ENCODE results near the gene SAPCD1. TPM values are rescaled to one million over a fixed set of nuclear protein-coding genes. Genes with fewer than 3 reads are reported as not detected.
A peak's percentile ranks its signal among the peaks of the same experiment; 100 is the strongest.

SAPCD1 gene
- total RNA-seq: 1 to 10 TPM in 2 of 3 donors, not detected in 1; 1.6 to 2.0 TPM

DNA sequence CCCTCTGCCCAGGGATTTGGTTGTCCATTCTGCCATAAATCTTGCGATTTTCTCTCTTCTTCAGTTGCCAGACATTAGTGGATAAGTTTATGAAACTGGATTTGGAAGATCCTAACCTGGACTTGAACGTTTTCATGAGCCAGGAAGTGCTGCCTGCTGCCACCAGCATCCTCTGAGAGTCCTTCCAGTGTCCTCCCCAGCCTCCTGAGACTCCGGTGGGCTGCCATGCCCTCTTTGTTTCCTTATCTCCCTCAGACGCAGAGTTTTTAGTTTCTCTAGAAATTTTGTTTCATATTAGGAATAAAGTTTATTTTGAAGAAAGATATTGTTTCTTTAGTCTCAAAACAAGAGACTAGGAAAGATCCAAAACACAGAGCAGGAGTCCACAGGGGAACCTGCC, at the start of gene SAPCD1:
SAPCD1 (plus strand) TSS at position 301 of the 400 bp plus-strand sequence. CDS start 399 bp downstream, outside the sequence.
- Histone ChIP-seq H3K9me3 (no peaks in the 10 kb centered on the region), H3K27ac (peak within 1 kb of the TSS; percentile 10 to 21), H3K27me3 (no peaks in the 10 kb centered on the region), H3K4me1 (no peaks in the 10 kb centered on the region), H3K4me3 (no peak within 1 kb of the TSS), H3K36me3 (no peaks in the 10 kb centered on the region)
- intact Hi-C loops (cut with DNase I; ENCODE audit: low total_unique reads): loop anchor here (10.0 kb wide), 1 partner anchor 58 kb away; the partner anchor contains the start of genes ABHD16A and LY6G6F
- TF ChIP-seq POLR2AphosphoS5 (IDR thresholded peaks at IDR 0.05) (no peak), POLR2A (IDR thresholded peaks at IDR 0.05) (no peak)
- TF ChIP-seq, protein P1, sequence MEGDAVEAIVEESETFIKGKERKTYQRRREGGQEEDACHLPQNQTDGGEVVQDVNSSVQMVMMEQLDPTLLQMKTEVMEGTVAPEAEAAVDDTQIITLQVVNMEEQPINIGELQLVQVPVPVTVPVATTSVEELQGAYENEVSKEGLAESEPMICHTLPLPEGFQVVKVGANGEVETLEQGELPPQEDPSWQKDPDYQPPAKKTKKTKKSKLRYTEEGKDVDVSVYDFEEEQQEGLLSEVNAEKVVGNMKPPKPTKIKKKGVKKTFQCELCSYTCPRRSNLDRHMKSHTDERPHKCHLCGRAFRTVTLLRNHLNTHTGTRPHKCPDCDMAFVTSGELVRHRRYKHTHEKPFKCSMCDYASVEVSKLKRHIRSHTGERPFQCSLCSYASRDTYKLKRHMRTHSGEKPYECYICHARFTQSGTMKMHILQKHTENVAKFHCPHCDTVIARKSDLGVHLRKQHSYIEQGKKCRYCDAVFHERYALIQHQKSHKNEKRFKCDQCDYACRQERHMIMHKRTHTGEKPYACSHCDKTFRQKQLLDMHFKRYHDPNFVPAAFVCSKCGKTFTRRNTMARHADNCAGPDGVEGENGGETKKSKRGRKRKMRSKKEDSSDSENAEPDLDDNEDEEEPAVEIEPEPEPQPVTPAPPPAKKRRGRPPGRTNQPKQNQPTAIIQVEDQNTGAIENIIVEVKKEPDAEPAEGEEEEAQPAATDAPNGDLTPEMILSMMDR (IDR thresholded peaks at IDR 0.05): no peak
- DNase-seq (ENCODE audit: low spot score in 2 of 2): no peak

DNA sequence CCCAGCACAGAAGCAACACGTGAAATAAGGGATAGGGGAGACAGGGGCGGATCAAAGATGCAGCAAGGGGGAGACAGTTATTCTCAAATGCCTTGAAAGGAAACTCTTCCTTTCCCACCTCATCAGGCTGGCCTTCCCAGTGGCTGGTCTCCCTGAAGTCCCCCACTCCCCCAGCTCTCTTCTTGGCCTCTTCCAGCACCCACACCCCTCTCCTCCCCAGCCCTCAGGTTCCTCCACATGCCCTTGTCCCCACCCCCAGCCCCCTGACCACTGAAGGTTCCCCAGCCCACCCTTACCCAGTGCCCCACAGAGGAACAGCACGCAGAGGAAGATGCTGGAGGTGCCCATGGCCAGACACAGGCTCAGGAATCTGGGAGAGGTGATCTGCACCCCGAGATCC, 49.0 kb upstream of the SAPCD1 start:
- H3K4me3 ChIP-seq: no peak overlapping the region
- peaks cover 3 to 6% of the 10 kb centered on the region in 2 donors for H3K4me1 ChIP-seq
- no peaks in the 10 kb centered on the region for H3K27me3 ChIP-seq
- intact Hi-C loops (cut with DNase I; ENCODE audit: low total_unique reads): no loop called here
- H3K36me3 ChIP-seq: no peaks in the 10 kb centered on the region
- no peaks in the 10 kb centered on the region for H3K9me3 ChIP-seq
- no peak overlapping the region for H3K27ac ChIP-seq
- TF ChIP-seq, protein P1 (IDR thresholded peaks at IDR 0.05): no peak
- TF ChIP-seq POLR2AphosphoS5 (IDR thresholded peaks at IDR 0.05): no peak
- no peak for TF ChIP-seq POLR2A (IDR thresholded peaks at IDR 0.05)
- no peak for DNase-seq (ENCODE audit: low spot score in 2 of 2)

DNA sequence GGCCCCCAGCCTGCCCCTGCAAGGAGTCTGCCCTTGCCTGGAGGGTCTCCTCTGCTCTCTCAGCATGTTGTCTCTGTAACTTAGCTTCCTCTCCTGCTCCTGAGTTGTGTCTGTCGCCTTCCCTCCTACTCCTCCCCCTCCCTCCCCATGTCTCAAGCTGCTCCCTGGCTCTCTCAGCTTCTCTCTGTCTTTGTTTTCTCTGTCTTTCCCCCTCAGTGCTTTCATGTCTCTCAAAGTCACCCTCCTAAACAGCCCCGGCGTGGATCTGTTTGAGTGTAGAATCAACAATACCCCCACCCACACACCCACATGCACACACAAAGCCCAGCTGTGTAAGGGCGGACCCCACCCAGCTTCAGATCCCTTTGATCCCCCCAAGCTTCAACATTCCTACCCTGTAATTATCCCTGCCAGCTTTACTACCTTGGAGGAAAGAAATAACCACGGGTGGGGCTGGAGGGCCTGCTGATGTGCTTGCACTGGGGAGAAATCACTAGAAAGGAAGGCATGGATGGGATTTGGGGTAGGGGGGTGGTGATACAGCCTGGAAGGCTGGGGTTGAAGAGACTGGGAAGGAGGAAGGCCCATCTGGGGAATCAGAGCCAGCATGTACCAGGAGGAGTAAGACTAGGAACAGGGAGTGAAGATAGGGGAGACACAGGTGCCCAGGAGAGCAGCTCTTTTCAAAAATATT, 48.3 kb upstream of the SAPCD1 start:
- TF ChIP-seq POLR2A (IDR thresholded peaks at IDR 0.05) (no peak), POLR2AphosphoS5 (IDR thresholded peaks at IDR 0.05) (no peak)
- TF ChIP-seq, protein P1 (IDR thresholded peaks at IDR 0.05): no peak
- Histone ChIP-seq H3K36me3 (no peaks in the 10 kb centered on the region), H3K27ac (no peak overlapping the region), H3K27me3 (no peaks in the 10 kb centered on the region), H3K4me3 (no peak overlapping the region), H3K9me3 (no peaks in the 10 kb centered on the region), H3K4me1 (peaks cover 3 to 6% of the 10 kb centered on the region in 2 donors)
- DNase-seq (ENCODE audit: low spot score in 2 of 2): no peak
- intact Hi-C loops (cut with DNase I; ENCODE audit: low total_unique reads): no loop called here

DNA sequence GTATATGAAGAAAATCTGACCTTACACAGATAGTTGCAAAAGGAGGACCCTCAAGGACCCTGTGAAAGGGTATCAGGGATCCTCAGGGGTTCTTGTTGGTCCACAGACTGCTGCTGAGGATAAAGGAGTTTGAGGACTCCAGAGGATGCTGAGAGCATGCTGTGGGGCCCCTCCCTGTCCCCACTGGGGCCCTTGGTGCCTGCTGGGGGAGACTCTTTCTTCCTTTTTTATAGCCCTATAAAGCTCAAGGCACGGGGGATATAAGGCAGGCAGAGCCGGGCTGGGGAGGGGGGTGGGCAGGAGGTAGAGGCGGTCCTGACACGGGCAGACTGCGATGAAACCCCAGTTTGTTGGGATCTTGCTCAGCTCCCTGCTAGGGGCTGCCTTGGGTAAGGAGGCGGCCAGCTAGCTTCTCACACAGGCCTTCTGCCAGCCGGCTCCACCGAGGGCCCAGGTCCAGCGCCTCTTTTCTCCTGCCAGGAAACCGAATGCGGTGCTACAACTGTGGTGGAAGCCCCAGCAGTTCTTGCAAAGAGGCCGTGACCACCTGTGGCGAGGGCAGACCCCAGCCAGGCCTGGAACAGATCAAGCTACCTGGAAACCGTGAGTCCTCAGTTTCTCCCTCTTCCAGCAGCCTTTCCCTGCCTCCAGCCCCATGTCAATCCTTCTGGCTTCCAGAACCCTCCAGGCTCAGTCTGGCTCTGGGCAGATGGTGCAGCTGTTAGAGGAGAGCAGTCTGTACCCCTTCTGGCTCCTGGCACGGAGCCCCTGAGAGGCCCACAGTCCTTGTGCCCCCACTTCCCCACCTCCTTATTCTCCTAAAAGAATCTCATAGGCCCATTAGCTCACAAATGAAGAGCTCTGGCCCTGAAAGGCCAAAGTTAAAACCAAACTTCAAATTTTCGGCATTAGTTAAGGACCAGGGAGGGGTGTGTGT, 47.2 kb upstream of the SAPCD1 start, which contains the start of gene LY6G6D:
LY6G6D (plus strand) TSS at position 327 of the 937 bp plus-strand sequence; CDS start at position 335, 8 bp downstream.
- DNase-seq (ENCODE audit: low spot score in 2 of 2): no peak

More for the DNA sequence above, 47.2 kb upstream of the SAPCD1 start, which contains the start of gene LY6G6D:
- peaks cover 3 to 6% of the 10 kb centered on the region in 2 donors for H3K4me1 ChIP-seq
- H3K9me3 ChIP-seq: no peaks in the 10 kb centered on the region
- H3K27ac ChIP-seq: peak within 1 kb of the TSS in 1 of 2 donors; percentile 33
- H3K4me3 ChIP-seq: no peak within 1 kb of the TSS
- H3K36me3 ChIP-seq: no peaks in the 10 kb centered on the region
- no peaks in the 10 kb centered on the region for H3K27me3 ChIP-seq
- TF ChIP-seq, protein P1 (IDR thresholded peaks at IDR 0.05): no peak
- TF ChIP-seq POLR2A (IDR thresholded peaks at IDR 0.05): no peak
- TF ChIP-seq POLR2AphosphoS5 (IDR thresholded peaks at IDR 0.05): no peak
- intact Hi-C loops (cut with DNase I; ENCODE audit: low total_unique reads): no loop called here
